GM23338 (cell line): ENCODE data around the gene EDEM3. TPM values are rescaled to one million over a fixed set of nuclear protein-coding genes. Genes with fewer than 3 reads are reported as not detected.

ENCODE experiments used
- ATAC-seq: fragments of 200-7000 bp; cut with Tn5 transposase; 3 replicates; pipeline ENCODE4 v1.9.1; 2020
- DNase-seq: peaks from one replicate; pipeline ENCODE4 v3.0.0-alpha.2; 2015; ENCODE audit warnings: low spot score
- H2AFZ ChIP-seq: fragments of 200-600 bp; sonication (generic); 2 replicates; pipeline ENCODE4 v1.8.0; 2016; ENCODE audit warnings: antibody characterized with exemption, mild to moderate bottlenecking, moderate library complexity
- H3F3A ChIP-seq: fragments of 200-600 bp; sonication (generic); replicated peaks from 2 replicates; pipeline ENCODE4 v1.8.0; 2017; ENCODE audit warnings: antibody characterized with exemption, mixed run types, low read depth
- H3K27ac ChIP-seq: fragments of 200-600 bp; sonication (generic); 2 replicates; pipeline ENCODE4 v1.6.1; 2016; ENCODE audit warnings: low read depth
- H3K27me3 ChIP-seq: fragments of 200-600 bp; sonication (generic); 2 replicates; pipeline ENCODE4 v1.8.0; 2016; ENCODE audit warnings: mild to moderate bottlenecking, mixed run types, moderate library complexity; ENCODE audit not compliant: insufficient read depth
- H3K36me3 ChIP-seq: fragments of 200-600 bp; sonication (generic); 2 replicates; pipeline ENCODE4 v1.8.0; 2016; ENCODE audit warnings: mild to moderate bottlenecking; ENCODE audit not compliant: insufficient read depth
- H3K4me1 ChIP-seq: fragments of 200-600 bp; sonication (generic); 2 replicates; pipeline ENCODE4 v1.8.0; 2016; ENCODE audit warnings: mild to moderate bottlenecking, moderate library complexity; ENCODE audit not compliant: insufficient read depth
- H3K4me2 ChIP-seq: fragments of 200-600 bp; sonication (generic); 2 replicates; pipeline ENCODE4 v1.7.1; 2017; ENCODE audit warnings: mixed run types
- H3K4me3 ChIP-seq: fragments of 200-600 bp; sonication (generic); 2 replicates; pipeline ENCODE4 v1.6.1; 2016; ENCODE audit warnings: mixed run types
- H3K79me2 ChIP-seq: fragments of 200-600 bp; sonication (generic); replicated peaks from 2 replicates; pipeline ENCODE4 v1.8.0; 2017; ENCODE audit warnings: mild to moderate bottlenecking; ENCODE audit not compliant: insufficient read depth
- H3K9me2 ChIP-seq: fragments of 200-600 bp; sonication (generic); 2 replicates; pipeline ENCODE4 v1.8.0; 2017; ENCODE audit not compliant: insufficient read depth
- H4K20me1 ChIP-seq: fragments of 200-600 bp; sonication (generic); replicated peaks from 2 replicates; pipeline ENCODE4 v1.8.0; 2017; ENCODE audit warnings: mild to moderate bottlenecking; ENCODE audit not compliant: insufficient read depth
- H3K27ac Mint-ChIP-seq: 2 replicates; pipeline ENCODE4 v1.8.0; 2020; ENCODE audit warnings: inconsistent platforms, mild to moderate bottlenecking, moderate library complexity, mixed read lengths
- H3K27me3 Mint-ChIP-seq: 3 replicates; pipeline ENCODE4 v1.8.0; 2022; ENCODE audit warnings: low read depth, mild to moderate bottlenecking, moderate library complexity, mixed read lengths, inconsistent platforms; ENCODE audit not compliant: insufficient read depth, poor library complexity
- H3K36me3 Mint-ChIP-seq: 3 replicates; pipeline ENCODE4 v1.8.0; 2021; ENCODE audit warnings: low read depth, mild to moderate bottlenecking, inconsistent platforms, moderate library complexity, mixed read lengths
- H3K4me1 Mint-ChIP-seq: 3 replicates; pipeline ENCODE4 v1.8.0; 2020; ENCODE audit warnings: mild to moderate bottlenecking, inconsistent platforms, mixed read lengths
- H3K4me3 Mint-ChIP-seq: 3 replicates; pipeline ENCODE4 v1.8.0; 2021; ENCODE audit warnings: moderate library complexity, mild to moderate bottlenecking, inconsistent platforms, mixed read lengths
- H3K9me3 Mint-ChIP-seq: 3 replicates; pipeline ENCODE4 v1.8.0; 2020; ENCODE audit warnings: moderate library complexity, mild to moderate bottlenecking, inconsistent platforms, mixed read lengths
- CREB1 ChIP-seq: fragments of 250-450 bp; sonication (Bioruptor Pico); IDR thresholded peaks from 2 replicates; pipeline ENCODE4 v1.5.0; 2020; ENCODE audit warnings: low read depth, mild to moderate bottlenecking, moderate library complexity
- CTCF ChIP-seq, 2 experiments: fragments of 200-600 bp in 1 of 2; sonication (generic) in 1 of 2; conservative IDR thresholded peaks; 2 replicates each; pipeline versions ENCODE4 v1.5.1 to v1.6.1; 2016 to 2017; ENCODE audit warnings: antibody characterized with exemption in 2 of 2, low read depth in 2 of 2, mild to moderate bottlenecking in 2 of 2, moderate library complexity in 1 of 2
- ETS1 ChIP-seq: IDR thresholded peaks from 2 replicates; pipeline ENCODE4 v1.6.1; 2016; ENCODE audit warnings: antibody characterized with exemption
- EZH2 ChIP-seq: fragments of 200-600 bp; sonication (generic); IDR thresholded peaks from one replicate; pipeline ENCODE4 v1.8.0; 2017; ENCODE audit warnings: antibody characterized with exemption, mild to moderate bottlenecking, low read depth; ENCODE audit not compliant: unreplicated experiment
- JUNB ChIP-seq: IDR thresholded peaks from one replicate; pipeline ENCODE4 v1.6.1; 2016; ENCODE audit warnings: antibody characterized with exemption; ENCODE audit not compliant: unreplicated experiment
- NANOG ChIP-seq: IDR thresholded peaks from 2 replicates; pipeline ENCODE4 v1.6.1; 2016; ENCODE audit warnings: antibody characterized with exemption, borderline replicate concordance
- POLR2AphosphoS5 ChIP-seq: IDR thresholded peaks from 2 replicates; pipeline ENCODE4 v1.6.1; 2016; ENCODE audit warnings: antibody characterized with exemption, low read depth
- STAT1 ChIP-seq: IDR thresholded peaks from one replicate; pipeline ENCODE4 v1.6.1; 2016; ENCODE audit warnings: antibody characterized with exemption; ENCODE audit not compliant: unreplicated experiment
- ZNF331 ChIP-seq: fragments of 250-450 bp; sonication (Bioruptor Pico); IDR thresholded peaks from 2 replicates; pipeline ENCODE4 v1.5.0; 2020; ENCODE audit warnings: low read depth, mild to moderate bottlenecking, moderate library complexity
- polyA plus RNA-seq: library from polyadenylated mRNA; unstranded; fragments of >200 nt; fragmentation: Nextera tagmentation; extraction: Ambion mirVana; gene quantifications from 2 replicates; pipeline ENCODE4 v1.2.1, GENCODE V29; 2016
- total RNA-seq: library from RNA; depleted of rRNA; stranded (reverse); fragments of >200 nt; shearing (Covaris generic); gene quantifications from 2 replicates; pipeline ENCODE4 v1.2.3, GENCODE V29; 2014
- TF ChIP-seq, protein P1 (sequence below): IDR thresholded peaks from one replicate; pipeline ENCODE4 v1.6.1; 2018; ENCODE audit warnings: antibody characterized with exemption; ENCODE audit not compliant: unreplicated experiment

The EDEM3 gene
- total and polyA plus RNA-seq, 2 experiments from 2014 or later = 4.8 to 11.5 TPM

DNA sequence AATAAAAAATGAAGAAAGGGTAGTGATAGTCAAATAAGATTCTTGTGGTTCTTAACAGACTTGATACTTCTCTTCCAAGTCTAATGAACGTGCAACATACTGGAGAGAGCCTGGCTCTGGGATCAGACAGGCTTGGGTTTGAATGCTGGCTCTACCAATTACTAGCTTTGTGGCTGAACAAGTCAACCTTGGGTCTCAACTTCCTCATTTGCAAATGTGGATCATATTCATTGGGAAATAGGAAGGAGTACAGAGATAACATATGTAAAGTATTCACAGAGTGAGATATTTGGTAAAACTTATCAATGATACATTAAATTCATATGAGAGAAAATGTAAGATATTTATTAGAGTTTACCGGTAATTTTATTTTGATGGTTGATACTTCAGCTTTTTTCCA, 2.0 kb downstream of the EDEM3 start (continued):
- TF ChIP-seq, protein P1, sequence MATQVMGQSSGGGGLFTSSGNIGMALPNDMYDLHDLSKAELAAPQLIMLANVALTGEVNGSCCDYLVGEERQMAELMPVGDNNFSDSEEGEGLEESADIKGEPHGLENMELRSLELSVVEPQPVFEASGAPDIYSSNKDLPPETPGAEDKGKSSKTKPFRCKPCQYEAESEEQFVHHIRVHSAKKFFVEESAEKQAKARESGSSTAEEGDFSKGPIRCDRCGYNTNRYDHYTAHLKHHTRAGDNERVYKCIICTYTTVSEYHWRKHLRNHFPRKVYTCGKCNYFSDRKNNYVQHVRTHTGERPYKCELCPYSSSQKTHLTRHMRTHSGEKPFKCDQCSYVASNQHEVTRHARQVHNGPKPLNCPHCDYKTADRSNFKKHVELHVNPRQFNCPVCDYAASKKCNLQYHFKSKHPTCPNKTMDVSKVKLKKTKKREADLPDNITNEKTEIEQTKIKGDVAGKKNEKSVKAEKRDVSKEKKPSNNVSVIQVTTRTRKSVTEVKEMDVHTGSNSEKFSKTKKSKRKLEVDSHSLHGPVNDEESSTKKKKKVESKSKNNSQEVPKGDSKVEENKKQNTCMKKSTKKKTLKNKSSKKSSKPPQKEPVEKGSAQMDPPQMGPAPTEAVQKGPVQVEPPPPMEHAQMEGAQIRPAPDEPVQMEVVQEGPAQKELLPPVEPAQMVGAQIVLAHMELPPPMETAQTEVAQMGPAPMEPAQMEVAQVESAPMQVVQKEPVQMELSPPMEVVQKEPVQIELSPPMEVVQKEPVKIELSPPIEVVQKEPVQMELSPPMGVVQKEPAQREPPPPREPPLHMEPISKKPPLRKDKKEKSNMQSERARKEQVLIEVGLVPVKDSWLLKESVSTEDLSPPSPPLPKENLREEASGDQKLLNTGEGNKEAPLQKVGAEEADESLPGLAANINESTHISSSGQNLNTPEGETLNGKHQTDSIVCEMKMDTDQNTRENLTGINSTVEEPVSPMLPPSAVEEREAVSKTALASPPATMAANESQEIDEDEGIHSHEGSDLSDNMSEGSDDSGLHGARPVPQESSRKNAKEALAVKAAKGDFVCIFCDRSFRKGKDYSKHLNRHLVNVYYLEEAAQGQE = no peak
- TF ChIP-seq CREB1 (CRISPR knock-in tag) = no peak
- no peak for TF ChIP-seq NANOG

DNA sequence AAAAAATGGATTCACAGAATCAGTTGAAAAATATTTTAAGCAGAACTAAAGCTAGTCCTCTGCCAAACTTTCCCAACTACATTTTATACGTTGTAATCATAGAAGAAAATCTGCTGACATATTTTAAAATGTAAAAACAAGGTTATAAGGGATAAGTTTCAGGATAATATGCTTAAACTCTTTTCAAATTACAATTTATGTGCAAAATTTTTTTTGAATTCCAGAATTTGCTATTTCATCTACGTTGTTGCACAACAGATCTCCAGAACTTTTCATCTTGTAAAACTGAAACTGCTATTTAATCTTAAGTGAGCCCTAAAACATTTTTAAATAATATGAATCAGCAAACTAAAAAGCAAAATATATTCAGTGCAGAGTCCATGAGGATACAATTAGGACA, 5.9 kb downstream of the EDEM3 start:
- H3K79me2 ChIP-seq = peaks cover 11% of the 10 kb centered on the region; the same call in 1 of the 2 replicates
- H3F3A ChIP-seq = no peaks in the 10 kb centered on the region
- no peaks in the 10 kb centered on the region for H3K36me3 ChIP-seq
- peaks cover 8% of the 10 kb centered on the region; the same call in 1 of the 2 replicates for H3K4me1 ChIP-seq
- H3K4me2 ChIP-seq = no peak overlapping the region
- DNase-seq (no peak), ATAC-seq (no peak)
- no peaks in the 10 kb centered on the region for H3K9me3 Mint-ChIP-seq
- no peaks in the 10 kb centered on the region for H3K27me3 ChIP-seq
- no peak overlapping the region for H3K27ac Mint-ChIP-seq
- no peak overlapping the region for H3K4me3 ChIP-seq
- H3K4me3 Mint-ChIP-seq = no peak overlapping the region
- H3K4me1 Mint-ChIP-seq = peaks cover 9% of the 10 kb centered on the region
- H3K27me3 Mint-ChIP-seq = no peaks in the 10 kb centered on the region
- no peaks in the 10 kb centered on the region for H3K9me2 ChIP-seq
- no peaks in the 10 kb centered on the region for H3K36me3 Mint-ChIP-seq
- H3K27ac ChIP-seq = no peak overlapping the region
- no peaks in the 10 kb centered on the region for H4K20me1 ChIP-seq
- no peak overlapping the region for H2AFZ ChIP-seq
- TF ChIP-seq NANOG = no peak
- no peak for TF ChIP-seq STAT1
- TF ChIP-seq EZH2 = no peak
- TF ChIP-seq ETS1 = no peak
- TF ChIP-seq CTCF (conservative IDR thresholded peaks at IDR 0.05; ENCODE audit: low read depth in 2 of 2) = no peak
- TF ChIP-seq JUNB = no peak
- TF ChIP-seq, protein P1 = no peak
- TF ChIP-seq ZNF331 (CRISPR knock-in tag) = no peak
- no peak for TF ChIP-seq POLR2AphosphoS5
